ENCODE measurements around the gene HYAL3. TPM values are rescaled to one million over a fixed set of nuclear protein-coding genes. Genes with fewer than 3 reads are reported as not detected.

The HYAL3 gene
- total and polyA plus RNA-seq, 11 donors: 1.0 to 3.2 (median 1.6) TPM

DNA sequence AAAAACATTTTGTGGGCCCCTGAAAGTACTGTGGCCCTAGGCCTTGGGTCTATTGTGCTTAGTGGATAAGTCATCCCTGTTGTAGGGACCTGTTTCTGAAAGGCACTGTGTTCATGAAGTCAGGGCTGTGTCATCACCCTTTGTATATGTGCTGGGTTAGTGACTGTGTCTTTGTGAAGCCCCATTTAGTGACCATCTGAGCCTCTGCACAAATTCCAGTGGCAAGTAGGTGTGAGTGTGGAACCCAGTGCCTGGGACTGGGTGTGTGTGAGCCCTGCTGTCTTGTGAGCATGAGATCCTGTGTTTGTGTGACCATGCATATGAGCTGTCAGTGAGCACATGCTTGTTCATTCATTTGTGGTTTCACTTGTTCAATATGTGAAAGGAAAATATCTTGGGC is 5.4 kb upstream of the HYAL3 start:
- Histone ChIP-seq H3K36me3 (peaks cover 0 to 15% (median 0%) of the 10 kb centered on the region in 9 donors), H3K27ac (no peak overlapping the region), H3K9me3 (peaks cover 0 to 6% (median 0%) of the 10 kb centered on the region in 12 donors), H3K27me3 (no peaks in the 10 kb centered on the region), H3K4me3 (no peak overlapping the region), H3K4me1 (peaks cover 11 to 44% (median 32%) of the 10 kb centered on the region in 12 donors)
- TF ChIP-seq POLR2A (IDR thresholded peaks at IDR 0.05): no peak
- TF ChIP-seq, protein P1, sequence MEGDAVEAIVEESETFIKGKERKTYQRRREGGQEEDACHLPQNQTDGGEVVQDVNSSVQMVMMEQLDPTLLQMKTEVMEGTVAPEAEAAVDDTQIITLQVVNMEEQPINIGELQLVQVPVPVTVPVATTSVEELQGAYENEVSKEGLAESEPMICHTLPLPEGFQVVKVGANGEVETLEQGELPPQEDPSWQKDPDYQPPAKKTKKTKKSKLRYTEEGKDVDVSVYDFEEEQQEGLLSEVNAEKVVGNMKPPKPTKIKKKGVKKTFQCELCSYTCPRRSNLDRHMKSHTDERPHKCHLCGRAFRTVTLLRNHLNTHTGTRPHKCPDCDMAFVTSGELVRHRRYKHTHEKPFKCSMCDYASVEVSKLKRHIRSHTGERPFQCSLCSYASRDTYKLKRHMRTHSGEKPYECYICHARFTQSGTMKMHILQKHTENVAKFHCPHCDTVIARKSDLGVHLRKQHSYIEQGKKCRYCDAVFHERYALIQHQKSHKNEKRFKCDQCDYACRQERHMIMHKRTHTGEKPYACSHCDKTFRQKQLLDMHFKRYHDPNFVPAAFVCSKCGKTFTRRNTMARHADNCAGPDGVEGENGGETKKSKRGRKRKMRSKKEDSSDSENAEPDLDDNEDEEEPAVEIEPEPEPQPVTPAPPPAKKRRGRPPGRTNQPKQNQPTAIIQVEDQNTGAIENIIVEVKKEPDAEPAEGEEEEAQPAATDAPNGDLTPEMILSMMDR (IDR thresholded peaks at IDR 0.05): no peak
- no peak for ATAC-seq
- peak in 1 of 5 donors; percentile 18 for DNase-seq
- intact Hi-C loops (cut with DNase I): loop anchor here in 3 of 10 donors (2.0 to 5.0 kb wide), 3 partner anchors 14 to 52 kb away; no protein-coding TSS in a partner anchor

DNA sequence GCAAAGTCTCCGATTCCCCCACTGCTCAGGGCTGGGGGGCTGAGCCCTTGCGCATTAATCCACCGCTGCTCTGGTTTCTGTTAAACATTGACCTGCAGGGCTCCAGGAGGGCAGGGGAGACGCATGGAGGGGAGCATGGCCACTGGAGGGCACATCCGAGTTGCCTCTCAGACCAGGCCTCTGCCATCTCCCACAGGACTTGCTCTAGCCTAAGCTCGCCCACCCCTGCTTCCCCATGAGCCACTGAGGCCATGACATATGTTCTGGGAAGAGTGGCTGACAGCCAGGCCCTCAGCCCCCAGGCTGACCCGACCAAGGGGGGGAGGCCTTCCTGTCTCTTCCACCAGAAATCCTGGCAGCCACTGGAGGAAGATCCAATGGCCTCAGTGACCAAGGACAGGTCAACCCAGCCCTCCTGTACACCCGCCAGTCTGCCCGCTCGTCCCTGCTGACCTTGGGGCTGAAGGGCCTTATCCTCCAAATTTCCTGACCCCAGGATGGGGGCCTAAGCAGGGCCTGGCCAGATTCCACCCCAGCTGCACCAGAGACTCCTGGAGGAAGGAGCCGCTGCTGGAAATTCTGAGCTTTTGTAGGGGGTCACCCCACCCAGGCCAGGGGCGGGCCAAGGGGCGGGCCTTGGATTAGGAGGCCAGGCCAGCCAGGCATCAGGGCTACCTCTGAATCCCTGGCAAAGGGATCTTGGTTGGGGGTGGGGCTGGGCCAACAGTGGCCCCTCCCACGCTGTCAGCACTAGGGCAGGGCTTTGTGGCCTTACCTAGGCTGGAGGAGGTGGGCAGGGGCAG is 4.0 kb upstream of the HYAL3 start, which contains the start of gene HYAL1:
Gene HYAL1 (minus strand): TSS at position 562 of the 803 bp plus-strand sequence. CDS start 618 bp downstream, outside the sequence.
- 23 to 38% (median 32%) methylated on average over 4 to 14 of the region's 14 CpGs for WGBS, 4 donors
- H3K36me3 ChIP-seq: peaks cover 0 to 15% (median 0%) of the 10 kb centered on the region in 9 donors
- ATAC-seq (peak; percentile 32 to 63 (median 56)), DNase-seq (peak; percentile 90 to 94 (median 91))
- no peaks in the 10 kb centered on the region for H3K27me3 ChIP-seq
- peaks cover 11 to 53% (median 40%) of the 10 kb centered on the region in 12 donors for H3K4me1 ChIP-seq
- peak within 1 kb of the TSS; percentile 40 to 76 (median 58) for H3K4me3 ChIP-seq
- no peaks in the 10 kb centered on the region for H3K9me3 ChIP-seq
- peak within 1 kb of the TSS; percentile 75 to 97 (median 94) for H3K27ac ChIP-seq
- TF ChIP-seq, protein P1 (IDR thresholded peaks at IDR 0.05): peak in 10 of 12 donors; percentile 6 to 52 (median 26)
- TF ChIP-seq POLR2A (IDR thresholded peaks at IDR 0.05): peak; percentile 17 to 83
- intact Hi-C loops (cut with DNase I): loop anchor here in 4 of 10 donors (1.0 to 5.0 kb wide), 4 partner anchors 18 to 51 kb away; no protein-coding TSS in a partner anchor

DNA sequence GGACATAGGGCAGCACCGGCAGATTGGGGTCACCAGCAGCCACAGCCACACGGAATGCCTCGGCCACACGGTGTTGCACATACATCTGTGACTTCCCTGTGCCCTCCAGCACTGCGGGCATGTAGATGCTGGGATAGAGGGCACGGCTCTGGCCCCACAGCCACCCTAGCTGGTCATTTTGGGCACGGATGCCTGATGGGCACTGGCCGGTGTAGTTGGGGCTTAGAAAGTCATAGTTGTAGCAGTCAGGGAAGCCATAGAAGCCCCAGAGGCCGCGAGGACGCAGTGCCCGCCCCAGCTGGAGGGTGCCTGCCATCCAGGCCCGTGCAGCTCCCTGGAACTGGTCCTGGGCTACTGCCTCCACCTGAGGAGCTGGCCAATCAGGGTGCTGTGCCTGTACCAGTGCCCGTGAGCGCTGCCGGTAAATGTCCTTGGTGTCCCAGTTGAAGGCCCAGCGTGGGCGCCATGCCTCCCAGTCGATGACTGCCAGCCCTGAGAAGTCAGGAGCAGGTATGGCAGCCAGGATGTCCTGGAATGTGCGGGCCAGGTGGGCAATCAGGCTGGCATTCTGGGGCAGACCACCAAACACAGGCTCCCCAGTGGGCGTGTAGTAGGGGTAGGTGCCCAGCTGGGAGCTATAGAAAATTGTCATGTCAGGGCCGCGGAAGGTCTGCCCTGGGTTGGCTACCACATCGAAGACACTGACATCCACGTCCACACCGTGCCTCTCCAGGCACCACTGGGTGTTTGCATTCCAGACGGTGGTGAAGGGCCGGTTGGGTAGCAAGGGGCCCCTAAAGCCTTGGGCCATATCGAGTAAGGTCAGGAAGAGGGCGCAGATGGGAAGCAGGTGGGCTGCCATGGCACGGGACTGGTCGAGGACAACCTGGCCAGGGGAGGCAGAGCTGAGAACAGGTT is 3.1 kb upstream of the HYAL3 start:
- Histone ChIP-seq H3K4me1 (peaks cover 11 to 58% (median 43%) of the 10 kb centered on the region in 12 donors), H3K27ac (peak overlapping the region; percentile 75 to 97 (median 94)), H3K27me3 (no peaks in the 10 kb centered on the region), H3K36me3 (peaks cover 0 to 15% (median 0%) of the 10 kb centered on the region in 9 donors), H3K4me3 (peak overlapping the region; percentile 40 to 76 (median 58)), H3K9me3 (no peaks in the 10 kb centered on the region)
- ATAC-seq: no peak
- no peak for TF ChIP-seq POLR2A (IDR thresholded peaks at IDR 0.05)
- TF ChIP-seq, protein P1 (IDR thresholded peaks at IDR 0.05): no peak
- peak in 4 of 5 donors; percentile 25 to 65 (median 36) for DNase-seq
- WGBS, 4 donors: 60 to 83% (median 69%) methylated on average over 18 to 32 of the region's 32 CpGs
- intact Hi-C loops (cut with DNase I): loop anchor here in 4 of 10 donors (1.0 to 5.0 kb wide), 4 partner anchors 18 to 50 kb away; no protein-coding TSS in a partner anchor
